LoVo (cell line): ENCODE data around the gene RDH14.

Experiments used
- DNase-seq: peaks from one replicate; pipeline ENCODE4 v3.0.0-alpha.2; 2016; ENCODE audit warnings: low spot score

RDH14 gene

GRCh38 chr2:18520451-18521425, 39.7 kb downstream of the RDH14 start:
- peak; percentile 66 for DNase-seq

DNA sequence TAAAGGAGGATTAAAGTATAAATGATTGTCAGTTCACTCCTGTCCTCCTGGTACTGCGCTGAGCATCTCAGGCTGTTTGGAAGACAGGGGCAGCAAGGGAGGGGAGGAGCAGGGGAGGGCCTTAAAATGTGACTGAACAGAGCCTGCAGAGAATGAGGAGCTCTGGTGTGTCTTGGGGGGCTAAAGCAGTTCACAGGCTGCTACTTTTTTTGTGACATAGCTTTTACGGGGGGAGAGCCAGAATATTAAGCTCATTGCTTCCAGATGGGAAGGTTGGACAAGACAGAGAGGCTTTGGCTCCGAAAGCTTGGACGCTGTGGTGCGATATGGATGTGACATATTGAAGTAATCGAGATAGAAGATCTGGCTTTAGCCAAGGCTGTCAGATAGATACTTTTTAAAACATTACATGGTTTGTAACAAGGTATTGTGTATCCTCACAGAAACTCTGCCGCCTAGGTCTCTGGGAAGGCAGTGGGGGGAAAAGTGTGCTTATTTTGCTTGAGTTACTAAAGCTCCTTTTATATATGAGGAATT, 40.5 kb downstream of the RDH14 start:
- DNase-seq = no peak

- DNase-seq = no peak
These were observed 42.0 kb downstream of the RDH14 start for GRCh38 chr2:18518116-18519111.

- DNase-seq = no peak
These were observed 43.1 kb downstream of the RDH14 start for GRCh38 chr2:18517386-18517785.

GRCh38 chr2:18516112-18516511, 44.3 kb downstream of the RDH14 start:
- no peak for DNase-seq

- DNase-seq = no peak
These were observed 45.7 kb downstream of the RDH14 start for GRCh38 chr2:18514526-18515461.

DNA sequence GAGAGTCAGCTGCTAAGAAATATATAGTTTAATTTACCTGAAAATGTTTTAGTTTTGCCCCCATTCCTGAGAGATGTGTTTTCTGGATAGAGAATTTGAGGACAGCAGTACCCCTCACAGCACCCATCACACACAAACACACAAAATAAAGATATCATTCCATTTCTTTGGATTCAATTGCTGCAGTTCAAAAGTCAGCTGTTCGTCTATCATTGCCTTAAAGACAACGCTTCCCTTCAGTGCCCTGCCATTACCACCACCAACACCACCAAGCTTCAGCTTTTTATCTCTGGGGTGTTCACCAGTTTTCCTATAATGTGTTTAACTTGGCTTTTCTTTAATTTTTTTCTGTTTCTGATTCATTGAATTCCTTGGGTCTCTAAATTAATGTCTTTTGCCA, 49.7 kb downstream of the RDH14 start:
- no peak for DNase-seq

- DNase-seq = no peak
These were observed 53.5 kb downstream of the RDH14 start for GRCh38 chr2:18506883-18507509.

GRCh38 chr2:18505703-18506341, 54.6 kb downstream of the RDH14 start:
- DNase-seq = no peak
